C4-2B (cell line): Measurements from ENCODE around the gene COL6A2.

Experiments
- H3K27ac ChIP-seq: fragments of 450-650 bp; 2 replicates; pipeline ENCODE4 v1.5.1; 2017
- ZFX ChIP-seq: fragments of 450-650 bp; IDR thresholded peaks from 2 replicates; pipeline ENCODE4 v1.6.1; 2017
- TF ChIP-seq, protein P1 (sequence below): fragments of 450-650 bp; conservative IDR thresholded peaks from 2 replicates; pipeline ENCODE4 v1.5.1; 2017; ENCODE audit warnings: mild to moderate bottlenecking

The COL6A2 gene

GRCh38 chr21:46062471-46063211, 35.3 kb upstream of the COL6A2 start:
- TF ChIP-seq, protein P1, sequence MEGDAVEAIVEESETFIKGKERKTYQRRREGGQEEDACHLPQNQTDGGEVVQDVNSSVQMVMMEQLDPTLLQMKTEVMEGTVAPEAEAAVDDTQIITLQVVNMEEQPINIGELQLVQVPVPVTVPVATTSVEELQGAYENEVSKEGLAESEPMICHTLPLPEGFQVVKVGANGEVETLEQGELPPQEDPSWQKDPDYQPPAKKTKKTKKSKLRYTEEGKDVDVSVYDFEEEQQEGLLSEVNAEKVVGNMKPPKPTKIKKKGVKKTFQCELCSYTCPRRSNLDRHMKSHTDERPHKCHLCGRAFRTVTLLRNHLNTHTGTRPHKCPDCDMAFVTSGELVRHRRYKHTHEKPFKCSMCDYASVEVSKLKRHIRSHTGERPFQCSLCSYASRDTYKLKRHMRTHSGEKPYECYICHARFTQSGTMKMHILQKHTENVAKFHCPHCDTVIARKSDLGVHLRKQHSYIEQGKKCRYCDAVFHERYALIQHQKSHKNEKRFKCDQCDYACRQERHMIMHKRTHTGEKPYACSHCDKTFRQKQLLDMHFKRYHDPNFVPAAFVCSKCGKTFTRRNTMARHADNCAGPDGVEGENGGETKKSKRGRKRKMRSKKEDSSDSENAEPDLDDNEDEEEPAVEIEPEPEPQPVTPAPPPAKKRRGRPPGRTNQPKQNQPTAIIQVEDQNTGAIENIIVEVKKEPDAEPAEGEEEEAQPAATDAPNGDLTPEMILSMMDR, result no peak
- no peak for TF ChIP-seq ZFX
- H3K27ac ChIP-seq, result no peak overlapping the region

DNA sequence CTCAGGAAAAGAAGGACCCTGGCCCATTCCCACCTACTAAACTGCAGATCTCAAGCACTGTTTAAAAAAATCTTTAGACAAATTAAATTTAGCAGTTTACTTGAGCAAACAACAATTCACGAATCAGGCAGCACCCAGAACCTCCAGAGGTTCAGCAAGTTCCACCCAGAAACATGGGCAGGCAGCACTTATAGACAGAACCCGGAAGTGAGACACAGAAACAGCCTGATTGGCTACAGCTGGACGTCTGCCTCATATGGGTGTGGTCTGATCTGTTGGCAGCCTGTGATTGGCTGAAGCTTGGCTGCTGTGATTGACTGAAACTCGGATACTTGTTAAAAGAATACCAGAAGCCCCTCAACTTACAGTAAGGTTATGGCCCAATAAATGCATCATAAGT, 34.7 kb upstream of the COL6A2 start:
- no peak for TF ChIP-seq ZFX
- TF ChIP-seq, protein P1, result no peak
- no peak overlapping the region for H3K27ac ChIP-seq

DNA sequence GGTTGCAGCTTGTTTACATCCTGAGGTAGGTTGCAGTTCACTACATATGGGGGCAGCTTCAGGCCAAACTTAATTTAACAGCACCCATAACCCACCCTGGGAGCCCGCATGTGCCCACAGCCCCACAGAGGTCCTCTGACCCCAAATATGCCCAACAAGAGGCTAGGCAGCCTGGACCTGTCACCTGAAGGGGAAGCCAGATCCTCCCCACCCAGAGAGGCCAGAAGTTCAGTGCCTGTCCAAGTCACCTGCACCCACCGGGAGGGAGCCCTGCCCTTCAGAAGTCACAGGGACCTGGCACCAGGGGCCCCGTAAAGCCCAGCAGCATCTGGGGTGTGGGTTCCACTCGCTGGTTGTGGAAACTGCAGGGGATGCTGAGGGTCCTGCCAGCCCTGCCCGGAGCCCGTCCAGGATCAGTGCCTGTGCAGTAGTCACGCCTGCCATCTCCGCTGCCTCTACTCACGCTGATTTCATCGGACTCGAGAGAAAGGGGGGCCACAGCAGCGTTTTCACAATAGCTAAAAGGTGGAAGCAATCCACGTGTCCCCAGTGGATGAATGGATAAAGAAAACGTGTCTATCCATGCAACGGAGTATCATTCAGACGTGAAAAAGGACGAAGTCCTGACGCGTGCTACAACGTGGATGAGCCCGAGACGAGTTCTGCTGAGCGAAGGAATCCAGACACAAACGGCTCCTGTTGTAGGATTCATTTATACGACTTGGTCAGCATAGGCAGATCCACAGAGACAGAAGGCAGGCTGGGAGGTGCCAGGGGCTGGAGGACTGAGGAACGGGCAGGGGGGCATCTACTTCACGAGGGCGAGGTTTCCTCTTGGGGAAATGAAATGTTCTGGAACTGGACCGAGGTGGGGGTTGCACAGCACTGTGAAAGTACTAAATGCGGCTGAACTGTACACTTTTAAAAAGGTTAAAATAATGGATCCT, 33.9 kb upstream of the COL6A2 start:
- H3K27ac ChIP-seq, result no peak overlapping the region
- no peak for TF ChIP-seq ZFX
- TF ChIP-seq, protein P1, result no peak

DNA sequence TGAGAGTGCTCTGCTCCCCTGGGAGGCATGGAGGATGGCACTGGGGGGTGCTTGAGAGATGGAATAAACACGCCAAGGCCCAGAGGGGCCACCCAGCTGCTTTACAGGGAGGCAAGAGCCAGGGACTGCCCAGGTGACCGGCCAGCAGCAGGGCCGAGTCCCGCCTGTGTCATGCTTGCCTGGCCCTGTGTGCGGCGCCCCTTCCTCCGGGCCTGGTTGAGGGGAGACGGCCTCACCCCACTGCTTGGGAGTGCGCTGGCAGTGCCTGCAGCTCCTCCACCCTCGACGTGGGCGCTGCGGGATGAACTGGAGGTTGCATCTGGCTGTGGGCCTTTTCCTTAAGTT, 33.1 kb upstream of the COL6A2 start:
- TF ChIP-seq ZFX, result no peak
- TF ChIP-seq, protein P1, result no peak
- no peak overlapping the region for H3K27ac ChIP-seq

DNA sequence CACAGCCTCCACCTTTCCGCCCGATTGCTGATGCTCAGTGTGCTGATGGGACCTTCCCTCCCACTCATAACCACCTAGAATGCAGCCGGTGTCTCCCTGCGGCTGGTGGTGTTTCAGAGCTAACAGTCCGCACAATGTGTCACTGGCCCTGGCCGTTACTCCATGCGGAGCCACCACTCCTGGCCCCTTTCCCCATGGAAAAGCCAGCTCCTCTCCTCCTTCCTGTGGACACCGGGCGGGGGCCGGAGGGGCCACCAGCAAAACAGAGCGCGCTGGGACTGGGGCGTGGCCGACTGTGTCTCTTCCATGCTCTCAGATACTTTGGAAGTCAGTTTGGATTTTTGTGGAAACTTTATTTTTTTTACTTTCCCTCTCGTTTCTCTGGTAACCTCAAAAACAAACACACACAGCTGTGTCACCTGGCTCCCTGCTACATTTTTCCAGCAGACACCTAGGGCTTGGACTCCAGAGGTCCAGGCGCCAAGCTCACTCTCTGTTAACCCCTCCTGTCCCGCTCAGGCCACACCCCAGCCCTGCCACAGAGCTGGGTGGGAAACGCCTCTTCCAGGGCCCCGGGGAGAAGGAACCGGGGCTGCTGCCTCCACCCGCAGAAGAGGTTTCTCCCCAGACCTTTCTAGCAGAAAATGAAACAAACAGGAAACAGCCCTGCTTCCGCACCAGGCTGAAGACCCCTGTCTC, 32.5 kb upstream of the COL6A2 start:
- no peak overlapping the region for H3K27ac ChIP-seq
- TF ChIP-seq, protein P1, result no peak
- TF ChIP-seq ZFX, result no peak

GRCh38 chr21:46065914-46066551, 31.9 kb upstream of the COL6A2 start:
- H3K27ac ChIP-seq, result no peak overlapping the region
- no peak for TF ChIP-seq ZFX
- TF ChIP-seq, protein P1, result no peak
